Measurements from ENCODE around the gene VTI1A.

- peak in 3 of 4 experiments; percentile 15 to 31 (median 27) for TF ChIP-seq CTCF (IDR thresholded peaks at IDR 0.05)
- peak; percentile 71 for TF ChIP-seq POLR2AphosphoS5 (IDR thresholded peaks at IDR 0.05)
These were observed at the start of gene VTI1A, which contains the start of gene ZDHHC6 for GRCh38 chr10:112446855-112447619.
